HG02973 (cell line): ENCODE data around the gene TTYH2.
"Not testable (repeated sequence)": the region's sequence is repeated elsewhere in the genome, so short reads cannot be mapped to it uniquely, and the experiment has no call there.

Source experiments
- ATAC-seq: cut with Tn5 transposase; IDR thresholded peaks from one replicate; pipeline ENCODE4 v1.9.1; 2021; ENCODE audit warnings: moderate library complexity; ENCODE audit not compliant: unreplicated experiment

The TTYH2 gene

GRCh38 chr17:74282274-74282586 is 68.9 kb downstream of the TTYH2 start:
- not testable (repeated sequence) for ATAC-seq

DNA sequence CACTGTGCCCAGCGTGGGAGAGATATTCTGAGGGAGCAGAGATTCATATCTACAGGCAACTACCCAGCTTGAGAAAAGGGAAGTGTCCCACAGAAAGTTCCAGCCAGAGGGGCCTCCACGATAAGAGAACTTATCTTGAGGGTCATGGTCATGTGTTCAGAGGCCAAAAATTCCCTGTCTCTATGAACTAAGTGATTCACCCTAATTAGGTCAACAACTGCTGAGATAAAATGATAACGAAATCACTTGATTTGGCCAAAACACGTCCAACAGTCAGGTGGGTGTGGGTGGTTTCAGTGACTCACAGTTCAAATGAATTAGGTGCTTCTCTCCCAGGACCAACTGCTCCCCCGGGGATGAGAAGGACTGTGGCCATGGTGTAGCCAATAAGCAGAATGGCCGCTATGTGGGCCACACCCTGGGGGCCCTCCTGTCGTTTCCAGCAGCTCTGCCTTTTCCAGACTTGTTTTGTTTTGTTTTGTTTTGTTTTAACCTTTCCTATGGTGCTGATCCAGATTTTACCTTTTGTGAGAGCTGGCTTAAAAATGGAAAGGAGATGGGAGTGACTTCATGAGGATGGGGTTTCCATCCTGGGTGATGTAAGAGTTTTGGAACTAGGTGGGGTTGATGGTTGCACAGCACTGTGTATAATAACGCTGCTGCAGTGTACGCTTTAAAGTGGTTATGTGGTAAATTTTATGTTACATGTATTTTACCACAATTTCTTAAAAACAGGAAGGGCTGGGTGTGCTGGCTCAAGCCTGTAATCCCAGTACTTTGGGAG is 69.4 kb downstream of the TTYH2 start:
- no peak for ATAC-seq

GRCh38 chr17:74283371-74283673 is 70.0 kb downstream of the TTYH2 start:
- no peak for ATAC-seq

GRCh38 chr17:74287031-74287602 is 73.7 kb downstream of the TTYH2 start:
- ATAC-seq: no peak

DNA sequence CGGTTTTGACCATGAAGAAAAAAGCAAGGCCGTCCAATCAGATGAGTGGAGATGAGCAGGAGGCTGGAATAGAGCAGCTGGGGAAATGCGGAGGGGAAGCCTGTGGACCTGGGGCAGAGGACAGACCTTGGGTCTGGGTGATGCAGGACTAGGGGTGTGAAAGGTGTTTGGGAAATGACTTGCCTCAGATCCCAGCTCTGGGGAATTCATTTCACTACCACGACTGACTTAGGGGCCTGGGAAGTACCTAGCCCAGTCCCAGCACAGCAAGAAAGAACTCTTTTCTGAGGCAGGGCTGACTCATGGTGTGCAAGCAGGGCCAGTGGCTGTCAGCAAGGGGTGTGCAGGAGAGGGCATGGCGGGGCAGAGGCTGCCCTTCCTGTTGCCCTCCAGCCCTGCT is 75.4 kb downstream of the TTYH2 start:
- no peak for ATAC-seq

DNA sequence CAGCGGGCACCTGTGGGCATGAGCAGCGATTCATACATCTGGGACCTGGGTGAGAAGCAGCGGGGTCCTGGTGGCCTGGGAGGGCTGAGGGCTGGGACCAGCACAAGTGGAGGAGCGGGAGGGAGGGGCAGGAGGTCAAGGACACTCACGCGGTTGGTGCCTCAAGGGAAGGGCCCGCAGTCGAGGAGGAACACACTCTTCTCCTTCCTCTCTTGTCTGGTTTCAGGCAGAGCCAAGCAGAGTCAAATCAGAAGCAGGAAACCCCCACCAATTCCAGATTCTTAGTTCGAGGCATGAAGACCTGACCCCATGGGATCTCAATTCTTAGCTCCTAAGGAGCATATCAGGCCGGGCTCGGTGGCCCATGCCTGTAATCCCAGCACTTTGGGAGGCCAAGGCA is 76.3 kb downstream of the TTYH2 start:
- no peak for ATAC-seq

- ATAC-seq: no peak
Measured at GRCh38 chr17:74290340-74290739, 77.0 kb downstream of the TTYH2 start.

DNA sequence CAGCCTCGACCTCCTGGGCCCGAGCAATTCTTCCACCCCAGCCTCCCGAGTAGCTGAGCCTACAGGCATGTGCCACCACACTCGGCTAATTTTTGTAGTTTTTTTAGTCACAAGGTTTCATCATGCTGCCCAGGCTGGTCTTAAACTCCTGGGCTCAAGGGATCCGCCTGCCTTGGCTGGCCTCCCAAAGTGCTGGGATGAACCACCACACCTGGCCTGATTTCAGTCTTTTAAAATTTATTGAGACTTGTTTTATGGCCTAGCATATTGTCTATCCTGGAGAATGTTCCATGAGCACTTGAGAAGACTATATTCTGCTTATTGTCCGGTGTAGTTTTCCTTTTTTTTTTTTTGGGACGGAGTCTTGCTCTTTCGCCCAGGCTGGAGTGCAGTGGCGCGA is 79.1 kb downstream of the TTYH2 start:
- no peak for ATAC-seq

DNA sequence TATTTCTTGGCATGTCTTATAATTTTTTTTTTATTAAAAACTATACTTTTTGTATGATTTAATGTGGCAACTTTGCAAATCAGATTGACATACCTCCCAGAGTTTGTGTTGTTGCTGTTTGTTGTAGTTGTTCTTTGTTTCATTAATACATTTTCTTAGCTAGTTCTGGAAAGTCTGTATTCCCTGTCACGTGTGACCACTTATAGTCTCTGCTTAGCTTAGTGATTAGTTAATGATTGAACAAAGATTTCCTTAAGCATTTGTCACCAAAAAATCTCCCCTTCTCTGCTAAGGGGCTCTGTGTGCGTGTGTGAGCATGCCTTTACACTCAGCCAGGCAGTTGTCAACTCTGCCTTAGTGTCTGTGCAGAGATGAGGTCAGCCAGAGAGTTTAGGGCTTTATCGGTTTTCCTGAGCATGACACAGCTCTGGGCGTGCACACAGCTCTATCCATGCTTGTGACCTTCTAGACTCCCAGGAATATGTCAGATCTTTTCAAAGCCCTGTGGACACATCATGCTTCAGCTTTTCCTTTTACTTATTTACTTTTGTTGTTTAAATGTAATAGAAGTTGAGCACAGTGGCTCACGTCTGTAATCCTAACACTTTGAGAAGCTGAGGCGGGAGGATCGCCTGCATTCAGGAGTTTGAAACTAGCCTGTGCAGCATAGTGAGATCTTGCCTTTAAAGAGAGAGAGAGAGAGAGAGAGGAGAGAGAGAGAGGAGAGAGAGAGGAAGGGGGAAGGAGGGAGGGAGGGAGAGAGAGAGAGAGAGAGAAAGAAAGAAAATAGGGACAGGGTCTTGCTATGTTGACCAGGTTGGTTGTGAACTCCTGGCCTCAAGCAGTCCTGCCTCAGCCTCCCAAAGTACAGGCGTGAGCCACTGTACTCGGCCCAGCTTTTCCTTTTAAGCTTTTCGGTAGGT is 82.5 kb downstream of the TTYH2 start:
- ATAC-seq: no peak

GRCh38 chr17:74296548-74296936 is 83.2 kb downstream of the TTYH2 start:
- ATAC-seq: no peak

DNA sequence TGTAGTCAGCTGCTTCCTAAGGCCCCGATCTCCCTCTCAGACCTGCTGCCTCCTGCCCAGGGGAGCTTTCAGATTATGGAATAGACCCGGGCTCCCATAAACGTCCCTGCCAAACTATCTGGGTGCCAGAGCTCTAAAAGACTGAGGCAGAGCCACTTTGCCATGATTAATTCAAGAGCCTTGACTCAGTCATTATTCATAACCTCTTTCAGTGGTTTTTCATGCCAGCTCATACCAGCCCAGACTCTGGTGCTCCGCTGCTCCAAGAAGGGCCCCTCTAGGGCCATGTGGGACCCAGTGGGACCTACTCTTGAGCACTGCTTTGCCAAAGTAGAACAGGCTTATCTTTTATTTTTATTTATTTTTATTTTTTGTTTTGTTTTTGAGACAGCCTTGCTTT is 84.6 kb downstream of the TTYH2 start:
- ATAC-seq: no peak

DNA sequence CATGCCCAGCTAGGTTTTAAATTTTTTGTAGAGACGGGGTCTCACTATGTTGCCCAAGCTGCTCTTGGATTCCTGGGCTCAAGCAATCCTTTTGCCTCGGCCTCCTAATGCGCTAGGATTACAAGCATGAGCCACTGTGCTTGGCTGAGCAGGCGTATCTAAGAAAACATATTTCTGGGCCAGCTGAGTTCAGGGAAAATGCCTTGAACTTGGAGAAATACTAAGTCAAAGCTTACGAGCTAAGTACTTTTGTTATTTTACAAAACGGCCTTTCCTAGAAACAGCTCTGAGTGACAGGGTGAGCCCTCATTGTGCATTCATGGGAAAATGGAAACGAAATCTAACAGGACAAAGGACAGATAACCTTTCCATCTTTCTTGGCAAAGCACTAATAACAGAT is 85.4 kb downstream of the TTYH2 start:
- no peak for ATAC-seq

- no peak for ATAC-seq
Measured at GRCh38 chr17:74299226-74300009, 86.0 kb downstream of the TTYH2 start.

GRCh38 chr17:74303305-74303704 is 89.9 kb downstream of the TTYH2 start:
- no peak for ATAC-seq

DNA sequence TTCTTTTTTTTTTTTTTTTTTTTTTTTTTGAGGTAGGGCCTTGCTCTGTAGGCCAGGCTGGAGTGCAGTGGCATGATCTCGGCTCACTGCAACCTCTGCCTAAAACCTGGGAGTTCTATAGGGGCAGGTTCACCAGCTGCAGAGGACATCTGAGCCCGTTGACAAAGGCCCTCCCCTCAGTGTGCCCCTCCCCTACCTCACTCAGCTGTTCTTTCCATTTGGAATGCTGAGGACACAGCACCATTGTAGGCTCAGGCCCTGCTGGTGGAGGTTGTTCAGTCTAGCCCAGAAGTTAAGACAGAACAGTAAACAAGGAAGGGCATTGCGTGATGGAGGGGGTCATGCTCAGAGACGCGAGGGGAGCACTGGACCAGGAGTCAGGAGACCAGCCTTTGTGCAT is 90.8 kb downstream of the TTYH2 start:
- no peak for ATAC-seq

- no peak for ATAC-seq
Measured at GRCh38 chr17:74305865-74306654, 92.7 kb downstream of the TTYH2 start.

DNA sequence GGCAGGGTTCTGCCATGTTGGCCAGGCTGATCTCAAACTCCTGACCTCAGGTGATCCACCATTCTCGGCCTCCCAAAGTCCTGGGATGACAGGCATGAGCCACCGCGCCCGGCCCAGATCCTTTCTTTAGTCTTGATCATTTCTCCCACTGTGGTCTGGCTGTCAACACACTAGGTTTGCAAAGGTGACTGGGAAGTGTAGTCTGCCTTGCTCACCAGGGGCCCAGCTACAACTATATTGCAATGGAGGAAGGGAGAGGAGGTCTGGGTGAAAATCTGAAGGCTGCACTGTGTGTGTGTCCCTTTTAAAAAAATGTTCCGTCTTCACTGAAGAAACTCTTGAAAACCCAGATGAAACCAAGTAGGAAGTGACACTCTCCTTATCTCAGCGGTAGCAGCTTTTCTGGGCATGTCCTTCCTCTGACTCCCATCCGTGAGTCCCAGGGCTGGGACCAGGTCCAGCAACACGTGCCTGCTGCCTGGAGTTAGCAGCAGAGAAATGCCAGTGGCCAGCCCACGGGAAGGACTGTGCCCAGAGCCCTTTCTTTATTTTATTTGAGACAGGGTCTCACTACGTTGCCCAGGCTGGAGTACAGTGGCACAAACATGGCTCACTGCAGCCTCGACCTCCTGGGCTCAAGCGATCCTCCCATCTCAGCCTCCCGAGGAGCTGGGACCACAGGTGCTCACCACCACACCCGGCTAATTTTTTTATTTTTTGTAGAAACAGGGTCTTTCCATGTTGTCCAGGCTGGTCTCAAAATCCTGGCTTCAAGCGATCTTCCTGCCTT is 94.8 kb downstream of the TTYH2 start:
- ATAC-seq: no peak

- no peak for ATAC-seq
Measured at GRCh38 chr17:74309902-74310301, 96.5 kb downstream of the TTYH2 start.
